ENCODE results near the gene OARD1.

Gene OARD1

DNA sequence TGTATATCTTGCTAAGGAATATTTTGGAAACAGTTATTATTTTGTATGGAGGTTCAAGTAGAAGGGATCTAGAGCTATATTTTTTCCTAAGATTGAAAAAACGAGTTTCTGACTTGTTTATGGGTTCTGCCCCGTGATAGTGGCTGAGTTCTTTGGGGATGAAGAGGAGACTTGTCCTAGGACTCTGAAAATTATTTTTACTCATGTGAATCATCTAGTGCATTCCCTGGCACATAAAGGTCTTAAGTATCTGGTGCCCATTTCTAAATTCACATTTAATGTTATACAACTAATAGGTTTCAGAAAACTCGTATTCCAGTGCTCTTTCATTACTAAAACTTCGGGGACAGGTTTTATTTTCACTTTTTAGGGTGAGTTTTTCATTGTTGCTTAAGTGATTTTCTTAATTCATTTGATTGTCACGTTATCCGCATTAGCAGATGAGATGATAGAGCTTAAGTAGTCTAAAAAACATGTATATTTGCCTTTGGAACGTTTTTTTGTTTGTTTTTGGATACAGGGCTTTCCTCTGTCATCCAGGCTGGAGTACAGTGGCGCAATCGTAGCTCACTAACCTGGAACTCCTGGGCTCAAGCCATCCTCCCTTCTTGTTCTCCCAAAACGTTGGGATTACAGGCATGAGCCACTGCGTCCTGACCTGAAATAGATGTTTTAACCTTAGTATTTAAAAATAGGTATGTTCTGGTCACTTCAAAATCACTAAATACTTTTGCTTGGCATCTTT, 2.7 kb upstream of the OARD1 start:
- no peak for DNase-seq

DNA sequence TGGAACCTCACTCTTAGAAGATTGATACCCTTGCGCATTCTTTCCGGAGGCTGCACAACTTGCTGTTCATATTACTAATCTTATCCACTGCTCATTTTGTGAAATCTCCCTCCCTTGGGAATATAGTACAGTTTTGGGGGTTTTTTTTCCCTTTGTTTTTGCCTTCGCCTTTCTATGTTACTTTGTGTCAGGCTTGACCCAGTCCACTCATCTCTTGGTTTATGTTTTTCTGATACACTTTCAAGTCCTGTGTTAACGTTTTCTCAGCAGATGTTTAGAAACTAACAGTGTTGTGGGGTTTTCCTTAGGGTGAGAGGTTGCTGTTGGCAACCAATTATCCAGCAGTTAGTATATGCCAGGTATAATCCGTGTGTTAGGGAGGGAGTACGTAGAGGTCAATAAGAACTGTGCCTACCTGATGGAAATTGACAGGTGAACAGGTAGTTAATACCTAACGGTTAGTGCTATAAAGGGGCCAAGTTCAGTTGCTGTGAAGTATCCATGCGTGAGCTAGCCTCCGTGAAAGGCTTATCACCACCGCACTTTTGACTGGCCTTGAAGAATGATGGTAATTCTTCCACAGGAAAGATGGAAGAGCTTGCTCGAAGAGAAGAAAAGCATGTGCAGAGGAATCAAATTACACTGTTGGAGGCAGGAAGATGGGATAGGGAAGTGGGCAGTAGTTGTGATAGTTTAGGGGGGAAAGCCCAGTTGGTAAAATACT, 2.0 kb upstream of the OARD1 start:
- peak; percentile 51 for DNase-seq

DNA sequence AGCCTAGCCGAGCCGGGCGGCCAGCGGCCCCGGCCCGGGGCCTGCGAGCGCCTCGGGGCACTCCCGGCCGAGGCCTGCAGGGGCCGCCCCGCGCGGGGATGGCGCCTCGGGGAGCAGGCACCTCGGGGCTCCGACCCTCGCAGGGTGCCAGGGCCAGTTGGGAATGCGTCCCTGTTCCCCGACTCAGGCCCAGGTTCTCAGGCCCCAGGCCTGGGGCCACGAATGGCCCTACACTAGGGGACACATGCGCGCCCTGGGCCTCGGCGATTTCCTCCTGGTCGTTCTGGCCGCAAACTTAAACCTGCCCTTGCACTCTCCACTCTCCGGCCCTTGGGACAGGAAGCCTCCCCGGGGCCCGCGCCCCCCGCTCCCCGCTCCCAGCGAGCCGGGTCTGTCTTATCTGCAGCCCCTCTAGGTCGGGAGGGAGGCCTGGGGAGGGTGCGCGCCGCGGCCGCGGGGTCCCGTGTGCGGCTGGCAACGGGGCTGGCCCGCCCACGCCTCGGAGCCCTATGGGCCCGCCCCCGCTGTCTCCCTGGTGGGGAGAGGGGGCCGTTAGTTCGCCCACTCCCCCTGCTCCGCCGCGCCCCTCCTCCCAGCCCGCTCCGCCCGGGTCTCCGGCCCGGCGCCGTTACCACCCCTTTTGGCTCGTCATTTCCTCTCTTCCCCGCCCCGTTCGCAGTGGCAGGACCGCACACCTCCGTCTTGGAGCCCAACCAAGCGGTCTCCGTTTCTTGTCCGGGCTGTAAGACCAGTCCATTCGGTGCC, 1.2 kb upstream of the OARD1 start:
- DNase-seq = peak; percentile 88

DNA sequence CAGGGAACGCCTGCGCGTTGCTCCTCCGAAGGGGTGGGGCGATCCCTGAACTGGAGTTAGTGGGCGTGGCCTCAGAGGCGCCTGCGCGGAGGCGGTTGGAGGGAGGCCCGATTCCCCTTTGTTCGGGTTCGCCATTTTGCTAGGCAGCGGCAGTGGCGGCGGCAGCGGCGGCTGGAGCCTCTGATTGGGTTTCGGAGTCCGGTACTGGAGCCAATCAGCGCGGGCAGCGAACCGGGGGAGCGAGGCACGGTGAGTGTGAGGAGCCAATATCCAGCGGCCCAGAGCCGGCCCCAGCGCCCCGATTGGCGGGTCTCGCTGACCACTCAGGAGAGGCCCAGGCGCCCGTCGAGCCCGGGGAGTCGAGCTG, 663 bp upstream of the OARD1 start, which contains the start of gene NFYA:
NFYA (plus strand) TSS at position 139 of the 367 bp plus-strand sequence. CDS start 6,116 bp downstream, outside the sequence.
- peak; percentile 100 for DNase-seq

DNA sequence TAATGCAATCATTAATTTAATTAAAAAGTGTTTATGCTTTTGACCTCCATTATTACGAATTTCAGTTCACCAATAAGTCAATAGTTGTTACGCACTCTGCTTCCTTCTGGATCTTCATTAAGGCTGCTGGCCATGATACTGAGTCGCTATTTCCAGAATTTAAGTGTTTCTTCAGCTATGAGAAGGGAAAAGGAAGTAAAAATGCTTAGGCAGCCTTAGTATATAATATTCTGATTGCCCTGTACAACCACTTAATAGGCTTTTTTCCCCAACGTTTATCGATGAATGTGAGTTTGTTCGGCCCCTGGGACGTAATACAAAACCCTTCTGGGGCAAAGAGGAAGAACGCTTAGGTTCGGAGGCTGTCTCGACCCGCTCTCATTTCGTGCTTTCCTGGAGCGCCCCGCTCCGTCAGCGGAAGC, 644 bp downstream of the OARD1 start:
- DNase-seq = no peak

DNA sequence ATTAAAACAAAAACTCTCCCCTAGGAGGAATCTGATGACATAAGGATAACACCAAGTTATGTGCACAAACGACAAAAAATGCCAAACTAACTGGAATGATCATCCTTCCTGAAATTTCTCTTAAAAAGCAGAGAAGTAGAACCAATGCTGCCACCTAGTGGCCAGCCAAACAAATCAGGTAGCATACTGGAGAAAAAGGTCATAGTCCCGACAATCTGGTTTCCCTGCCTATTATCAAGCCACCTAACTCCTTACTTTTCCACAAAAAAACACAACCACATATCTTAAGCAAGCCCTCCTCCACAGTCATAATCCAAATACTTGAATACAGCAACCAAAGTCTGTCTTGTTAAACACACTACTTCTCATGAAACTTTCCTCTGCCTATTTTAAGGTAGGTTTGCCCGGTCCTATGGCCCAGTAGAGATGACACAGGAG, 5.3 kb downstream of the OARD1 start:
- DNase-seq = peak; percentile 76

DNA sequence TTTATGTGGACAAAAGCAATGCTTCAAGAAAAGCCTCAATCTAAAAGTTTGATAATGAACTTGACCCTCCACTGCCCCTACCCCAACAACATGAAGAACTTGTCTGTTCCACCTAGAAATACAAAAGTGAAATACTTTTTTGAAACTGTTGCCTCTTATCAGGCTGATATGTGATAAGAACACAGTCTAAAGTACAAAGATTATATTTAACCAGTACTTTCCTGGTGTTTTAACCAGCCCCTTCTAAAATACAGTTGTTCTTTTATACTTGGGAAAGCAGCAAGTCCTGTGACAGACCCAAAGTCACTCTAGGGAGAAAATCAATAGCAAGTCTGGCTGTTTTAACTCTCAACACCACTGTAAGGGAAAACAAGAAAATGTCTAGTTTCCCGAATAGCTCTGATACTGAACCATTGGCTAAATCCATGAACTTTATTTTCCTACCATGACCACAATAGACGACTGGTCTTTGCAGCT, 6.6 kb downstream of the OARD1 start:
- DNase-seq = no peak

DNA sequence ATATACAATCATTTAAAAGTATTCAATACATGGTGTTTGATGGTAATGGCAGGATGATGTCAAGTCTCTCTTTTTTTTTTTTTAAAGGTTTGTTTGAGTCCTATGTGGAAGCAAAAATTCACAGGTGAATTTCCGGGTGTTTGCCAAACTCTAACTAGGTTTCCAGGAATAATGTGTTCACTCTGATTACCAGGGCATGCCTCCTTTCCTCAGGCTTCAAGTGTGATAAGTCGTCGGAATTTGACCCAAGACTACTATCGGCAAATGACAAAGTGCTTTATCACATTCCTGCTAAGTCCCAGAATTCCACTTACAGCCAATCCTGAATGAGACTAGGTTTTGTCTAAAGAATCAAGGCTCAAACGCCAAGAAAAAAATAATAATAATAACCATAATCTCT, 7.3 kb downstream of the OARD1 start:
- DNase-seq = no peak

DNA sequence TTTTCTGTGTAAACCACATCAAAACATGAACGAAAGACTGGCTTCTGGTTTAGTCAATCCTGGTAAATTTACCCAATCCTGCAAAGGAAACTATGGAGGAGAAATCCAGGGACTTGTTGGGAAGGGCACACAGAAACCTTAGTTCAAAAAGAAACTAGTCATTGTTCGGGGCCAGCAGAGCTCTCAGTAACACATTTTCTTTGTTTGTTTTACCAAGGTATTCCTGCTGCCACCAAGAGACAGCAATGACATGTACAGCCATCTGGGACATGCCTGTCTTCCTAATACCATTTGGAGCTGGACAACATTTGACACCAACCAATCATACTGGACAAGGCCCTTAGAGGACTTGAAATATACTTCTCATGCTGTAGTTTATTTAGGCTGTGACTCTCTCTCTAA, 8.3 kb downstream of the OARD1 start:
- no peak for DNase-seq

DNA sequence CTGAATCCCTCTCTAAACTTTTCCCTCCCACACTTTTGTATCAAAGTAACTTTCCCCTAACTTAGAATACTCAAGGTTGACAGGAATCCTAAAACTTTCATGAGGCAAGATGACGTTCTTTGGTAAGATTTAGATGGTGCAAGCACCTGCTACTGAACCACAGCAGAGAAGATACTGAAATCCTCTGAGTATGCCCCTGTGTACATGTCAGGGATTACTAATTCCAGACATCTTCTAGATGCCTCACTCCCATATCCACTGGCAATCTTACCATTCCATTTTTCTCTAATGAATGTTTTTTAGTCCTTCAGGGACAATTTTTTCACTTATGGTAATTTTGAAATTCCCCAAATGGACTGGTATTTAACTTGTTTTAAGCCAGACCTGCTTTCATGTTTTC, 10.1 kb downstream of the OARD1 start:
- DNase-seq = no peak

DNA sequence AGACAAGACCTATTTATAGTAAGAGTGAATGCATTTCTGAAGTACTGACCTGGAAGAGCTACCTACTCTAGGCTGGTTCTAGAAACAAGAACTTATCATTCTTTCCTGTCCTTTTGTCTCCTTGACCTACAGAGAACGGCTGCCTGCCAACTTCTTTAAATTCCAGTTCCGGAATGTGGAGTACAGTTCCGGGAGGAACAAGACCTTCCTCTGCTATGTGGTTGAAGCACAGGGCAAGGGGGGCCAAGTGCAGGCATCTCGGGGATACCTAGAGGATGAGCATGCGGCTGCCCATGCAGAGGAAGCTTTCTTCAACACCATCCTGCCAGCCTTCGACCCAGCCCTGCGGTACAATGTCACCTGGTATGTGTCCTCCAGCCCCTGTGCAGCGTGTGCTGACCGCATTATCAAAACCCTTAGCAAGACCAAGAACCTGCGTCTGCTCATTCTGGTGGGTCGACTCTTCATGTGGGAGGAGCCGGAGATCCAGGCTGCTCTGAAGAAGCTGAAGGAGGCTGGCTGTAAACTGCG, 10.9 kb downstream of the OARD1 start:
- no peak for DNase-seq

DNA sequence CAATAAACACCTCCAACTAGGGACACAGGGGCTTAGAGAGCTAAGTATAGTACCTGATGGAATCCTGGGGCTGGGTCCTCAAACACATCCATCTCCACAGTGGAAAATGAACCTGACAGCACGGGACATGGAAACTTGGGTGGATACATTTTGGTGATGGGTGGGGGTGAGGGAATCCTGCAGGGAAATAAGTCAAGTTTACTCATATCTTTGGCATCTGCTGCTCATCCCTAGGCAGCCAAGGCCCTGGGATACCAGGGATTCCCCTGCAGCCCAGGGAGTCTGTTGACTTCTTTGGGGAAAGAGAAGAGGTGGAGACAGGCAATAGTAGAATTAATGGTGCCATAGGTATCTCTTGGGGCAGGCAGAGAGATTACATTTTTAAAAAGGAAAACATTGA, 12.6 kb downstream of the OARD1 start:
- no peak for DNase-seq

DNA sequence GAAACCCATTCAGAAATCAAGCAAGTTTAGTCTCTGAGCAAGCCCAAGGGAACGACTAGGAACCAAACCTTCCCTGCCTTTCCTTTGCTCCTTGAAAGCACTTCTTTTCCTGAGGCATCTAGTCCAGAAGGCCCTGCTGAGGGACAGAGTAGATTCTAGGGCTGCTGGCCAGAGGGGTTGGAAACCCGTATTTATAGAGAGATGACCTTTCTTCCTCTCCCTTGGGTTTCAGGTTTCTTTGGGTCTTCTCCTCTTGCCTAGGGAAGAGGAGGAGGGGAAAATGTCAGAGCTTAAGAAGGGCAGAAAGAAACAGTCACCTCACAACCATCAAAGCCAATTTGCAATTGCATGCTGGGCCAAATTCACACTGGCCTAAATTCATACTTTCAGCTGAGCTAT, 13.4 kb downstream of the OARD1 start:
- no peak for DNase-seq

DNA sequence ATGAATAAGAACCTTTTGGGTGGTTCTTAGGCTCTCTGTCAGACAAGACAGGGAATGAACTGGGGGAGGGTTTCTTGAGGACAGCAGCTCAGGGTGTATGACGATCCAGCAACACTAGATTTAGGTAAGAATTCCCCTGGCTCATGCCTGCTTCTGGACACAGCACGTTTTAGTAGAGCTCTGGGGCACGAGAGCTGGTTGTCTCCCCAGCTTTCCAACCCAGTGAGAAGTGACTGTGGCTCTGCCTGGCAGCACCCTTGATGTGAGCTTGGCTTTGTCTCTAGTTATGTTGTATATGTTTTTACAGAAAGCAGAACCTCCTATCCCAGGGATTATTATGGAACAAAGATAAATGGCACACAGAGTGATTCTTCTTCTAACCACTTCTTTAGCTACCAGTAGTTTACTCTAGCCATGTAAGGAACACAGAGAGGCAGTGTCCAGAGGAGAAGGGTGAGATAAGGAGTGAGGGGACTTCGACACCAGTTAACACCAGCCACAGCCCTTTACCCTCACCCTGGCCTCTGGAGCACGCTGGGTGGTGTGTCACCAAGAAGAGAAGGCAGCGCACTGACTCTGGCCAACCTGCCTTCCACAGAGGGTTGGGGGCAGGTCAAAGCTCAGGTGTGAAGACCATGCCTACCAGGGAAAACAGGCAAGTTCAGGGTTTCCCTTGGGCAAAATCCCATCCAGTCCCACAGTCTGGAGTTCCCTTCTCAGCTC, 15.2 kb downstream of the OARD1 start:
- no peak for DNase-seq

DNA sequence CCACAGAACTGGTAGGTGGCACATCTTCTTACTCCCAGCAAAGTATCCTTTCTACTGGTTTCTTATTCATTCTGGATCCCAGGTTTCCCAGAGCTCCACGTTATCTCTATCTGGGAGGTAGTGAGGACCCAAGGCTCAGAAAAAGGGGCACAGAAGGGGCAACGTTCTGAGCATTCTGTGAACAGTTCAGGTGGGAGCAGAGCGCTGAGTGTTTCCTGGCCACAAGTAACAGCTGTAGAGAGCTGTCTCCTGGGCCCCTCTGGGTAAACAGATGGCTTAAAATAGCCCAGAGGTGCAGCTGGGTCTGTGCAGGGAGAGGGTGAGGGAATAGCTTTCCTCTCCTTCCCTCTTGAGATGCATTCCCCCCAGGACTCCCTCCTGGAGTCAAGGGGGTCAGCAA, 17.0 kb downstream of the OARD1 start:
- DNase-seq = no peak

DNA sequence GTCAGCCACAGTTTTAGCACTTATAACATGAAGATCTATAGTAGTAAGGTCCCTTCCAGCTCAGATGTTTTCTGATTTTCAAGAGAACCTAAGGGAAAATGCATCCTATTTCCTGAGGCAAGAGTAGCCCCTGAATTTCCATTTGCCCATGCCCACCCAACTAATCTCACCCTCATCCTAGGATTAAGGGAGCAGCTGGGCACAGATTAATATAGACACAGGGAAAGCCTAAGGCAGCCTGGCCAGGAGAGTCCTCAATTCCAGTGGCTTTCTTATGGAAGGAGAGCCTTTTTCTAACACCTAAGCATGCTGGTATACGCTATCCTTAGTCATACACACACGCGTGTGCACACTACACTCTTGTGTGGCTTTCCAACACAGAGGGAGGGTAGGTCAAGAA, 17.6 kb downstream of the OARD1 start:
- DNase-seq = no peak

DNA sequence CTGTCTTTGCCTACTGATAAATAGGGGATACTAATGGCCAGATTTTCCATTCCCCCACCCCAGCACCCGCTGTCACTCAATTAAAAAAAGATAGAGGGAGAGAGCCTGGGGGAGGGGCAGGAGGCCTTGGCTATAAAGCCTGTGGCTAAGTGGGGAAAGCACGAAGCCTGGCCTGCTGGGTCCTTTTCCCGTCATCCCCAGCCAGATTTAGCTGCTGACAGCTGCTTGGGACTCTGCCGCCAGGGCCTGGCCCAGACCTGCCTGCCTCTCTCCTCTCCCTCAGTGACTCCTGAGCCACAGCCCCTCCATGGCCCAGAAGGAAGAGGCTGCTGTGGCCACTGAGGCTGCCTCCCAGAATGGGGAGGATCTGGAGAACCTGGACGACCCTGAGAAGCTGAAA, 19.1 kb downstream of the OARD1 start, which contains the start of gene APOBEC2:
APOBEC2 (plus strand) TSS at position 162 of the 400 bp plus-strand sequence; CDS start at position 308, 146 bp downstream.
- no peak for DNase-seq

DNA sequence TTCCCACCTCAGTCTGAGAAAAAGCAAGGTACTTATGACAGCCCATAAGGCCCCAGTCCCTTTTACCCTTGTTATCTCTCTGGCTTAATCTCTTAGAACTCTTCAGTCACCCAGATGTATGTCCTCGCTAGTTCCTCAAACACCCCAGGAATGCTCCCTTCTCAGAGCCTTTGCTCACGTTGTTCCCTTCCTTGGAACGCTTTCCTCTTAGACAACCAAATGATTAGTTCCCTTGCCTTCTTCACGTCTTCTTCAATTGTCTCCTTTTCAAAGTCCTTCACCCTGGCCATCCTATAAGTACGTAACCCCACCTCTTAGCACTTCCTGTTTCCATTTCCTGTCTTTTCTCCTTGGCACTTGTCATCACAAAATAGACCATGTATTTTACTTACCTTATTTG, 20.3 kb downstream of the OARD1 start:
- DNase-seq = peak; percentile 67

DNA sequence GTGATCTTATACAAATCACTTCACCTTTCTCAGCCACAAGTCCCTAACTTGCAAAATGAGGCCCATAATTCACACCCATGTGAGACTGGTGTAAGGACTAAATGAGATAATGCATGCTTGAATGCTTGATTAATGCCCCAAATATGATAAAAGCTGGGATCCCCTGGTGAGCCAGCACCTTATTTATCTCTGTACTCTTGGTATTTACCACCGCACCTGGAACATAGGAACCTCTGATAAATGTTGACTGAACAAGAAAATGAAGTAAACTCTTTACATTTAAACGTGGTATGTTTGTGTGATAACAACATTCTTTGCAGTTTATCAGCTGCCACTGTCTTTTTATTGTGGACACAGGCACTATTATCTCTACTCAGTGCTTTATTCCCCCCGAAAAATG, 21.6 kb downstream of the OARD1 start:
- DNase-seq = no peak

DNA sequence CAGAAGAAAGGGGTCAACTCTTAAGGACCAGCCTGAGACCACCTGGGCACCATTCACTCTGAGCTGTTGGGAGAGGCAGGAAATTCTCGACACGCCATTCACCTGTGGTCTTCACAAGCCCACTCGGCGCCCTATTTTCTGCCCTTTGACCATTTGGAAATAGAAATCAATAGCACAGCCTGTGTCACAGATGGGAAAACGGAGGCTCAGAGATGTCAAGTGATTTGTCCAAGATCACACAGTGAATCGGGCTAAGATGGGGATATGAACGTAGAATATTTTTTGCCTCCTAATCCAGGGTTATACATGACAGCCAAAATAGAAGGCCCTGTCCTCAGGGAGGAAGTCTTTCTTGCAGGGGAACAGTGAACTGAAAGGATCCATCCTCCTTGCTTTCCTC, 22.2 kb downstream of the OARD1 start:
- no peak for DNase-seq

DNA sequence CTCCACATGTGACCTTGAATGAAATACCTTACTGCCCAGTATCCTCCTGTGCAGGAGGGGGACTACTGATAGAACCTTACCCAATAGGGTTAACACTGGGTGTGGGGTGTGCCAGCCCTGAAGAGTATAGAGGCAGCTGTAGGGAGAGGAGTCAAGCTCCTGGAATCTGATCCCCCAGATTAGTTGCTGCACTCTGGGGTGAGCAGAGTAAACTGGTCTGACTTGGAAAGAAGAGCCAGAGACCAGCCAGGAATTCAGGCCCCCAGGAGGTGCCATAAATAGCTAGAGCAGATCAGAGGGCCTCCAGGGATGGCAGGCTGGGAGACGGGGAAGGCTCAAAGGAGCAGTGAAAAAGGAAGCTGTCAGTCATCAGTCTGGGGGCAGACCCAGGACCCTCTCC, 22.6 kb downstream of the OARD1 start:
- DNase-seq = no peak

Measured in NCI-H748 treated with DMSO at 0.1 percent for 48 hours (cell line).